Stomach (tissue), 4 donors: ENCODE data around the gene MYCN.

Experiments
- CTCF ChIP-seq, 7 experiments: fragments of 450-650 bp in 4 of 7; fragments of 200-600 bp in 3 of 7; sonication (generic) in 3 of 7; IDR thresholded peaks; one replicate each; pipeline ENCODE4 v1.5.1; 2016 to 2019; ENCODE audit warnings: antibody characterized with exemption in 7 of 7, control low read depth in 2 of 7, mild to moderate bottlenecking in 1 of 7
- EP300 ChIP-seq: sonication (generic); formaldehyde crosslinking; IDR thresholded peaks from one replicate; pipeline ENCODE4 v1.6.1; 2017; ENCODE audit warnings: antibody characterized with exemption
- POLR2A ChIP-seq, 4 donors: fragments of 450-650 bp; IDR thresholded peaks; one replicate each; pipeline ENCODE4 v1.6.1; 2016; ENCODE audit warnings: antibody characterized with exemption in 4 of 4, control low read depth in 2 of 4, mild to moderate bottlenecking in 1 of 4, moderate library complexity in 1 of 4
- POLR2AphosphoS5 ChIP-seq, 3 donors: sonication (generic); formaldehyde crosslinking; IDR thresholded peaks; one replicate each; pipeline ENCODE4 v1.6.1; 2016; ENCODE audit warnings: antibody characterized with exemption in 3 of 3

- TF ChIP-seq CTCF (IDR thresholded peaks at IDR 0.05): no peak
- no peak for TF ChIP-seq EP300
- no peak for TF ChIP-seq POLR2A (IDR thresholded peaks at IDR 0.05)
- TF ChIP-seq POLR2AphosphoS5 (IDR thresholded peaks at IDR 0.05): no peak
Measured at GRCh38 chr2:15936277-15937104, 3.9 kb upstream of the MYCN start.
